RCC 7860 (cell line): ENCODE data around the gene MEAF6.
"Not testable (repeated sequence)": the region's sequence is repeated elsewhere in the genome, so short reads cannot be mapped to it uniquely, and the experiment has no call there.

Experiments
- DNase-seq: peaks from one replicate; pipeline ENCODE4 v3.0.0-alpha.2; 2015; ENCODE audit warnings: low spot score
- FAIRE-seq: peaks from 2 replicates; lab custom pipeline; 2012; peaks lifted over from hg19 to GRCh38; lab: Jason Lieb, UNC

The MEAF6 gene

DNA sequence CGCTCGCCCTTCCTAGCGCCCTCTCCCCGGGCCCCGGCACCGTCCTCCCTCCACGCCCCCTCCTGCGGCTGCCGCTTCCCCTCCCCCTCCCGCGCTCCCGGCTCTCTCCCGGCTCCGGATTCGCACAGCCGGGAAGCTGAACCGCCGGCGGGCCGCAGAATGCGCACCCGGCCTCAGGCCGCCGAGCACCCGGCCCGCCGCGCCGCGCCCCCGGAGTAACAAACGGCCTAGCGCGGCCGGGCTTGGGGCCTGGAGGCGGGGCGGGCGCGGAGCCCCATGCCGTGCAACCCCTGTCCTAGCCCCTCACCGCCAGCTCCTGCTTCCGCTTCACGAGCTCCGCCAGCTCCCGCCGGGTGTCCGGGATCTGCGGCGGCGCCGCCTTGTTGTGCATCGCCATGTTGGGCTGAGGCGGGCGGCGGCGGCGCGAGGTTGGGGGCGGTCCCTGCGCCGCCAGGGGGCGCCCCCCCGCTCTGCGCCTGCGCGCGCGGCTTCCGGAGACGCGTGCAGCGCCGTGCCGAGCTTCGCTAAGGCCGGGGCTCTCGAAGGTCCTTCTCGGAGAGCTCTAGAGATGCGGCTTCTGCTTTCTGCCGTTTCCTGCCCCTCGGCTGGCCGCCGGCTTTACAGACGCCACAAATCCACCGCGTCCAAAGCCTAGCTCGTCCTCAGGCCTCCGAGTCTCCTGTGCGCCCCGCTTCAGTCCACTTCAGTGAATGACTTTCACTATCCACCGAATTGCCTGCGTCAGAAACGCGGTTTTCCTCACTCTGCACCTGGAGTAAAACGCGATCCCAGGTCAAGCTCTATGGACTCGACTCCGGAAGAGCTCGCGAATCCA lies at the start of gene MEAF6:
Gene MEAF6 (minus strand): TSS at position 417 of the 835 bp plus-strand sequence. CDS start 20 bp downstream, at position 397.
- FAIRE-seq (no peak), DNase-seq (peak; percentile 49)

GRCh38 chr1:37562984-37563383 lies 48.4 kb upstream of the MEAF6 start:
- FAIRE-seq (no peak), DNase-seq (no peak)

DNA sequence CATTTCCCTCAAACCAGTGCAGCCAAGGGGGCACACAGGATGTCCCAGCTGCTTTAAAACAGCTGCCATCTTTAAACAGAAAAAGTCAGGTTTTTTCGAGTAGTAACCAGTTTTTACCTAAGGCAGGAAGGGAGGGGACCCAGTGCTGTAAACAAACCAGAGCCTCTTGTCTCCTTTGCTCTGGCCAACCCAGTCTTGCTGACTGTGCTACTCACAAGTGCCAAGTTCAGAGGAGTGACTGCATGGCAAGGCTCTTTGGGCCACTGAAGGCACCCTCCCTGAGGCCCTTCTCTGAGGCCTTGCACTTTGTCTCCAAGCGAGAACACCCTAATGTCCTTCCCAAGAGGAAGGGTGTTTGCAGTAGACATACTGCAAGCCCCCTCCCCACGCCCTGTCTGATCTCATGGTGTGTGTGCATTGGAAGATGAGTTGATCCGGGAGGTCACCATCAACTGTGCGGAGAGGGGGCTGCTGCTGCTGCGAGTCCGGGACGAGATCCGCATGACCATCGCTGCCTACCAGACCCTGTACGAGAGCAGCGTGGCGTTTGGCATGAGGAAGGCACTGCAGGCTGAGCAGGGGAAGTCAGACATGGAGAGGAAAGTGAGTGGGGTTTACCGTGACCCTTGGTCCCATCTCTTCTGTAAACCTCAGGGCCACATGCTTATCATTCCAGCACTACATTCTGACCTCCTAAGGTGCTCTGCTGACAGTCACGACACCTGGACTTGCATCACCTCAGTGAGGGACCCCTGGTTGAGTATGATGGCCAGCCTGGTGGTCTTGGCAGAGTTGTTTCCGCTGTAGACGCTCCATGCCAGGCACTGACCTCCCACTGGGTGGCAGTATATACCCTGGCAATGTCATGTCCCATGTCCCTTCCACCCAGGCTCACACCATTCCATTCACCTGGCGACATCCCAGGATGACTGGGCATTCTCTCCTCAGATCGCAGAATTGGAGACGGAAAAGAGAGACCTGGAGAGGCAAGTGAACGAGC lies 46.9 kb upstream of the MEAF6 start:
- FAIRE-seq: no peak
- no peak for DNase-seq

DNA sequence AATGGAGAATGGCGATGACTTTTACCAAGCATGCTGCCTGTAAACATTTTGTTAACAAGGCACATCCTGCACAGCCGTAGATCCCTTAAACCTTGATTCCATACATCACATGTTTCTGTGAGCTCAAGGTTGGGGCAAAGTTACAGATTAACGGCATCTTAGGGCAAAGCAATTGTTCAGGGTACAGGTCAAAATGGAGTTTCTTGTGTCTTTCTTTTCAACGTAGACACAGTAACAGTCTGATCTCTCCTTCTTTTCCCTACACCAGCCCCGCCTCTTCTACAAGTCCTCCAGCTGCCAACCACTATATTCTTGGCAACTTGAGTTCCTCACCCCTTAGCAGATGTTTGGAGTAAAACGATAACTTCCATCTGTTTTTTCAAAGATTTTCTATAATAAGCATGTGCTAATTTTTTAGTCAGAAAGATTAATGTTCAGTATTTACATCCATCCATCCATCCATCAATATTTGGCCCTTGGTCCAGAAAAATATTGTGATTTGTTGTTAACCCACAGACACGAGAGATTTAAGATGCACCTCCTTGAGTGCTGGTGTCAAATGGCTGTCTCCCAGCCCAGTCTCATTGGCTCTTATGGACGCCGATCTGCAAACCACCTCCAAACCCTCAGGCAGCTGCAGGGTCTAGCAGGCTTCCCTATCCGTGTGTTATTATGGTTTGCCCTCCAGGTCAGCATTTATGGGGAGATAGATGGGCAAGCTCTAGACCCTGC lies 46.0 kb upstream of the MEAF6 start:
- no peak for DNase-seq
- FAIRE-seq: no peak

- FAIRE-seq, DNase-seq: not testable (repeated sequence)
Observed at GRCh38 chr1:37559957-37560379, 45.4 kb upstream of the MEAF6 start.

GRCh38 chr1:37559080-37559479 lies 44.5 kb upstream of the MEAF6 start:
- no peak for DNase-seq
- FAIRE-seq: no peak

- FAIRE-seq: no peak
Observed at GRCh38 chr1:37558411-37558810, 43.8 kb upstream of the MEAF6 start.

DNA sequence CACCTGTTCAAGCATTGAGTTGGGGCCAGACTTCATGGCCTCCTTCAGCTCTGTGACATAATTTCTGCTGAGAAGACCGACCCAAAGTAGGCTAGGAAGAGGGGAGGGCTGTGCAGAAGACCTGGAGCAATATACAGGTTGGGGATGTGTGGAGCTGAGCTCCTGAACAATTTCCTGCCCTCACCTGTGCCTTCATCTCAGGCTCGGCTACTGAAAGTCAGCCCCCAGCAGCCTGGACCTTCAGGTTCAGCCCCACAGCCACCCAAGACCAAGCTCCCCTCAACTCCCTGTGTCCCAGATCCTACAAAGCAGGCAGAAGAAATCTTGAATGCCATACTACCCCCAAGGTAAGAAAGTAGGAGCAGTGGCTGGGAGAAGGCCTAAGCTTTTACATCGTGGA lies 42.8 kb upstream of the MEAF6 start:
- FAIRE-seq (no peak), DNase-seq (no peak)

More at GRCh38 chr1:37558411-37558810, 43.8 kb upstream of the MEAF6 start:
- no peak for DNase-seq

DNA sequence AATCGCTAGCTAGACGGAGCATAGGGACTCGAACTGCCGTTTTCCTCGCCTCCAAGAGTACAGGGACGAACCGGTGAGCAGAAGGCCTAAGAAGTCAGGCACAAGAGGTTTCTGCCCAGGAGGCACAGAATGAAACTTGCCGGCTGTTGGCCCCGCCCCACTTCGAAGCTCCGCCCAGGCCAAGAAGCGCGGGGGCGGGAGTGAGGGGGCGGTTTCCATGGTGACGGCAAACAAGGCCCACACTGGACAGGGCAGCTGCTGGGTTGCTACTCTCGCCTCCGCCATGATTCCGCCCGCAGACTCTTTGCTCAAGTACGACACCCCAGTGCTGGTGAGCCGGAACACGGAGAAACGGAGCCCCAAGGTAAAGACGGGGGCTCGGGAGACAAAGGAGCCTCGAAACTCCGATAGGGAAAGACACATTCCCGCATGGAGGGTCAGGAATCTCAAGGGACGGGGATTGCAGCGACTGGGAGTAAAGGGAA lies 42.2 kb upstream of the MEAF6 start, which contains the start of gene DNALI1:
Gene DNALI1 (plus strand): TSS at position 229 of the 485 bp plus-strand sequence. CDS start 55 bp downstream, at position 284.
- DNase-seq (no peak), FAIRE-seq (no peak)

- FAIRE-seq: peak; percentile 75
- DNase-seq: peak; percentile 81
Observed at GRCh38 chr1:37553927-37554808, 39.6 kb upstream of the MEAF6 start, which contains the start of gene SNIP1. SNIP1 (minus strand) TSS chr1:37554293; CDS start chr1:37554229, 64 bp downstream.

DNA sequence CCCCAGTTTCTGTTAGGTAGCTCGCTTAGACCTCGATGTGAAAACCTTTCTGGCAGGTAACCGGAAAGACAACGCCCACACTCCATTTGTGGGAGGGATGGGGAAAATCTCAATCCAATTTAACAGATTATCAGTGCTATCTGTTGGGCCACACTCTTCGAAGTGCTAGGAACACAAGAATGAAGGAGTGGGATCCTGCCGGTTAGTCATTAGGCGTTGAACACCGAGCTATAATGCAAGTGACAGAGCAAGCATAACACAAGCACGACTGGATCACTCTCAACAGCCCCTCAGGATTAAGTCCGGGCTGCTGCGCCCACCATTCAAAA lies 39.0 kb upstream of the MEAF6 start:
- no peak for DNase-seq
- FAIRE-seq: no peak

DNA sequence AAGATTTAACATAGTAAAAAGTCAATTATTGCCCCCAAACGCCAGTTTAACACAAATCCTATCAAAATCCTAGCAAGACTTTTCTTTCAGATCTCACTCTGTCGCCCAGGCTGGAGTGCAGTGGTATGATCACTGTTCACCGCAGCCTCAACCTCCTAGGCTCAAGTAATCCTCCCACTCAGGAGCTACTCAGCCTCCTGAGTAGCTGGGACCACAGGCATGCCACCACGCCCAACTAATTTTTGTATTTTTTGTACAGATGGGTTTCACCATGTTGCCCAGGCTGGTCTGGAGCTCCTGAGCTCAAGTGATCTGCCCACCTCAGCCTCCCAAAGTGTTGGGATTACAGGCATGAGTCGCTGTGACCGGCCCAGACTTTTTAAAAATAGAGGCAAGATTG lies 34.8 kb upstream of the MEAF6 start:
- DNase-seq: no peak
- FAIRE-seq: no peak

DNA sequence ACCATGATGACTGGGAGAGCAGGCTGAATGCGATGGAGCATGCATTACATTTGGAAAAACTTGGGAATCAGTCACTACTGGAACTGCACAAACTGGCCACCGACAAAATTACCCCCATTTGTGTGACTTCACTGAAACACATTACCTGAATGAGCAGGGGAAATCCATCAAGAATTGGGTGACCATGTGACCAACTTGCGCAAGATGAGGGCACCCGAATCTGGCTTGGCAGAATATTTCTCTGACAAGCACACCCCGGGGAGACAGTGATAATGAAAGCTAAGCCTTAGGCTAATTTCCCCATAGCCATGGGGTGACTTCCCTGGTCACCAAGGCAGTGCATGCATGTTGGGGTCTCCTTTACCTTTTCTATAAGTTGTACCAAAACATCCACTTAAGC lies 30.5 kb upstream of the MEAF6 start:
- FAIRE-seq (no peak), DNase-seq (no peak)

- DNase-seq: no peak
- FAIRE-seq: no peak
Observed at GRCh38 chr1:37544530-37544929, 30.0 kb upstream of the MEAF6 start.

GRCh38 chr1:37540036-37540785 lies 25.6 kb upstream of the MEAF6 start:
- DNase-seq: no peak
- no peak for FAIRE-seq

- FAIRE-seq, DNase-seq: not testable (repeated sequence)
Observed at GRCh38 chr1:37539154-37539553, 24.6 kb upstream of the MEAF6 start.

GRCh38 chr1:37537378-37537777 lies 22.8 kb upstream of the MEAF6 start:
- no peak for FAIRE-seq
- no peak for DNase-seq

- FAIRE-seq: no peak
- DNase-seq: no peak
Observed at GRCh38 chr1:37533317-37534093, 18.9 kb upstream of the MEAF6 start.
